Measurements from ENCODE around the gene SLC35E2B.

SLC35E2B gene

DNA sequence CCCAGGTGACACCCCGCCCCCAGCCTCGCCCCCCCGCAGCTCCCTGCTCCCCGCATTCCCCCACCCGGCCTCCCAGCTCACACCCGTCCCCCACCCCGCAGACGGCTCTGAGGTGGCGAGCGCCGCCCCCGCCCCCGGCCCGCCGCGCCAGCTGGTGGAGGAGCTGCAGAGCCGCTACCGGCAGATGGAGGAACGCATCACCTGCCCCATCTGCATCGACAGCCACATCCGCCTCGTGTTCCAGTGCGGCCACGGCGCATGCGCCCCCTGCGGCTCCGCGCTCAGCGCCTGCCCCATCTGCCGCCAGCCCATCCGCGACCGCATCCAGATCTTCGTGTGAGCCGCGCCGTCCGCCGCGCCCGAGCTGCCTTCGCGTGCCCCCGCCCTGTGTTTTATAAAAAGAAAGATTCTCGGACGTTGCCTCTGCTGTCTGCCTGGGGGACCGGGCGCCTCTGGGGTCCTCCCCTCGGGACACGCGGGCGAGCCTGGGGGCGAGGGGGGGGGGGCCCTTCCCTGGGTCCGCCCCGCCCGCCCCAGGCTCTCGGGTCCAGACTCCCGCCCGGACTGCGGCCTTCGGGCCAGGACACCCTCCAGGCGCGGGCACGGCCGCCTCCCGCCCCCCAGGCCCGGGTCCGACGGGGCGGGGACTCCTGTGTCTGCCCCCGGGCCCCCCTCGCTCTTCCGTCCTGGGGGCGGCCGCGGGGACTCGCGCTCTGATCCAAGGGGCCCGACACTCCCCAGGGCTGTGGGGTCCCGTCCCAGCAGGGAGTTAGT lies 62.2 kb downstream of the SLC35E2B start:
- no peak for DNase-seq (ENCODE audit: low read depth)
- no peak overlapping the region for H3K4me3 ChIP-seq (ENCODE audit: low read depth, low read length)
- TF ChIP-seq, protein P1, sequence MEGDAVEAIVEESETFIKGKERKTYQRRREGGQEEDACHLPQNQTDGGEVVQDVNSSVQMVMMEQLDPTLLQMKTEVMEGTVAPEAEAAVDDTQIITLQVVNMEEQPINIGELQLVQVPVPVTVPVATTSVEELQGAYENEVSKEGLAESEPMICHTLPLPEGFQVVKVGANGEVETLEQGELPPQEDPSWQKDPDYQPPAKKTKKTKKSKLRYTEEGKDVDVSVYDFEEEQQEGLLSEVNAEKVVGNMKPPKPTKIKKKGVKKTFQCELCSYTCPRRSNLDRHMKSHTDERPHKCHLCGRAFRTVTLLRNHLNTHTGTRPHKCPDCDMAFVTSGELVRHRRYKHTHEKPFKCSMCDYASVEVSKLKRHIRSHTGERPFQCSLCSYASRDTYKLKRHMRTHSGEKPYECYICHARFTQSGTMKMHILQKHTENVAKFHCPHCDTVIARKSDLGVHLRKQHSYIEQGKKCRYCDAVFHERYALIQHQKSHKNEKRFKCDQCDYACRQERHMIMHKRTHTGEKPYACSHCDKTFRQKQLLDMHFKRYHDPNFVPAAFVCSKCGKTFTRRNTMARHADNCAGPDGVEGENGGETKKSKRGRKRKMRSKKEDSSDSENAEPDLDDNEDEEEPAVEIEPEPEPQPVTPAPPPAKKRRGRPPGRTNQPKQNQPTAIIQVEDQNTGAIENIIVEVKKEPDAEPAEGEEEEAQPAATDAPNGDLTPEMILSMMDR (IDR thresholded peaks at IDR 0.05; ENCODE audit: control insufficient read depth, extremely low read depth, insufficient read depth), result no peak

DNA sequence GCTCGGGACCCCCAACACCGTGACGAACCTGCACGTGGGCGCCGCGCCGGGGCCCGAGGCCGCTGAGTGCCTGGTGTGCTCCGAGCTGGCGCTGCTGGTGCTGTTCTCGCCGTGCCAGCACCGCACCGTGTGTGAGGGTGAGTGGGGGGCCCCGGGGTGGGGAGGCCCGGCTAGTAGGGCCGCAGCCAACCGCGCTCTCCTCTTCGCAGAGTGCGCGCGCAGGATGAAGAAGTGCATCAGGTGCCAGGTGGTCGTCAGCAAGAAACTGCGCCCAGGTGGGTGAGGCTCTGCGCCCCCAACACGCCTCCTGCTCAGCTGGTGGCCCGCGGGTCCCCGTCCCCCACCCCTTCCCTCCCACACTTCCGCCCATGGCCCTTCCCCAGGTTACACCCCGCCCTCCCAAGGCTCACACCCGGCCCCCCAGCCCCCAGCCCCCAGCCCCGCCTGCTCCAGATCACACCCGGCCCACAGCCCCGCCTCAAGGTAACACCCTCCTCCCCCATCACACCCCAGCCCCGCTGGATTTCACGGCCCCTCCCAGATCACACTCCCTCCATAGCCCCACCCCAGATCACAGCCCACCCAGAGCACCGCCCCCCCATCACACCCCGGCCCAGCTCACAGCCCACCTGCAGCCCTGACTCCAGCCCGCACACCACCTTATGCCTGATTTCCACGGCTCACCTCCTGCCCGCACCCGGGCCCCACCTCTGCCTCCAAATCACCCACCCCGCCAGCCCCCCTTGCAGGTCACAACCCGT lies 63.0 kb downstream of the SLC35E2B start:
- no peak for DNase-seq (ENCODE audit: low read depth)
- TF ChIP-seq, protein P1 (IDR thresholded peaks at IDR 0.05; ENCODE audit: control insufficient read depth, extremely low read depth, insufficient read depth), result no peak
- no peak overlapping the region for H3K4me3 ChIP-seq (ENCODE audit: low read depth, low read length)

DNA sequence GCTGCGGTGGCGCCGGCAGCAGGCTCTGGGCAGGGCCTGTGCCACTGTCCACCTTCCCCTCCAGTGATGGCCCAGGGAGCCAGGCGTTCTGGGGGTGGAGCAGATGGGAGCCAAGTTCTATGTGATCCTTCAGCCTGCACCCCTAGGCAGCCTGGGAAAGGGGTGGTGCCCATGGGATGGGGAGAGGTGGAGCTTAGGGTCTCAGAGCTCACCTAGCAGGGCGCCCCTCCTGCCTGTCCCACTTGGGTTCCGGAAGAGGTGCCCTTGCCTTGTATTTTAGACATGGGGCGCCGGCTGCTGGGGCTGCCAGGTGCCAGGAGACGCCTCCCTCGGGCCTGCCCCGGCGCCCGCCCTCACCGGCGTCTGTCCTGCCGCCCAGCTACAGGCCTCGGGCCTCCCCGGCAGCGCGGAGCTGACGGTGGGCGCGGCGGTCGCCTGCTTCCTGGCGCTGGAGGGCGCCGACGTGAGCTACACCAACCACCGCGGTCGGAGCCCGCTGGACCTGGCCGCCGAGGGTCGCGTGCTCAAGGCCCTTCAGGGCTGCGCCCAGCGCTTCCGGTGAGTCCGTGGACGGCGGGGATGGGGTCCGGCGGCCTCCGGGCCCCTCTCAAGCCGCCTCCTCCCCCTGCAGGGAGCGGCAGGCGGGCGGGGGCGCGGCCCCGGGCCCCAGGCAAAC lies 63.7 kb downstream of the SLC35E2B start:
- no peak overlapping the region for H3K4me3 ChIP-seq (ENCODE audit: low read depth, low read length)
- TF ChIP-seq, protein P1 (IDR thresholded peaks at IDR 0.05; ENCODE audit: control insufficient read depth, extremely low read depth, insufficient read depth), result no peak
- DNase-seq (ENCODE audit: low read depth), result no peak

DNA sequence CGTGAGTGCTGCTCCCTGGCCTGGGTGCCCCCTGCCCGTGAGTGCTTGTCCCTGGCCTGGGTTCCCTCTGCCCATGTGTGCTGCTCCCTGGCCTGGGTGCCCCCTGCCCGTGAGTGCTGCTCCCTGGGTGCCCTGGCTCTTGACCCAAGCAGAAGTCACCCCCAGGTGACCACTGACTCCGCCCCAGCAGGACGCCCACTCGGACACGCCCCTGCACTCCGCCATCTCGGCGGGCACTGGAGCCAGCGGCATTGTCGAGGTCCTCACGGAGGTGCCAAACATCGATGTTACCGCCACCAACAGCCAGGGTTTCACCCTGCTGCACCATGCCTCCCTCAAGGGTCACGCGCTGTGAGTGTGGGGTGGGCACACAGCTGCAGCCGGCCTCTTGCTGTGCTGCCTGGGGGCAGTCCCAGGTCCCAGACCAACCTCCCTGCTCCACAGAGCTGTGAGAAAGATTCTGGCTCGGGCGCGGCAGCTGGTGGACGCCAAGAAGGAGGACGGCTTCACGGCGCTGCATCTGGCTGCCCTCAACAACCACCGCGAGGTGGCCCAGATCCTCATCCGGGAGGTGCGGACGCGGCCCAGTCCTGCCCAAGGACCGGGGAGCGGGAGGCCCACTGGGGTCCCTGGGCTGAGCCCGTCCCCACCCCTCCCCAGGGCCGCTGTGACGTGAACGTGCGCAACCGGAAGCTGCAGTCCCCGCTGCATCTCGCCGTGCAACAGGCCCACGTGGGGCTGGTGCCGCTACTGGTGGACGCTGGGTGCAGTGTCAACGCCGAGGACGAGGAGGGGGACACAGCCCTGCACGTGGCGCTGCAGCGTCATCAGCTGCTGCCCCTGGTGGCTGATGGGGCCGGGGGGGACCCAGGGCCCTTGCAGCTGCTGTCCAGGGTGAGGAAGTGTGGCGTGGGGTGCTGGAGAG lies 64.5 kb downstream of the SLC35E2B start:
- no peak overlapping the region for H3K4me3 ChIP-seq (ENCODE audit: low read depth, low read length)
- TF ChIP-seq, protein P1 (IDR thresholded peaks at IDR 0.05; ENCODE audit: control insufficient read depth, extremely low read depth, insufficient read depth), result no peak
- DNase-seq (ENCODE audit: low read depth), result no peak

DNA sequence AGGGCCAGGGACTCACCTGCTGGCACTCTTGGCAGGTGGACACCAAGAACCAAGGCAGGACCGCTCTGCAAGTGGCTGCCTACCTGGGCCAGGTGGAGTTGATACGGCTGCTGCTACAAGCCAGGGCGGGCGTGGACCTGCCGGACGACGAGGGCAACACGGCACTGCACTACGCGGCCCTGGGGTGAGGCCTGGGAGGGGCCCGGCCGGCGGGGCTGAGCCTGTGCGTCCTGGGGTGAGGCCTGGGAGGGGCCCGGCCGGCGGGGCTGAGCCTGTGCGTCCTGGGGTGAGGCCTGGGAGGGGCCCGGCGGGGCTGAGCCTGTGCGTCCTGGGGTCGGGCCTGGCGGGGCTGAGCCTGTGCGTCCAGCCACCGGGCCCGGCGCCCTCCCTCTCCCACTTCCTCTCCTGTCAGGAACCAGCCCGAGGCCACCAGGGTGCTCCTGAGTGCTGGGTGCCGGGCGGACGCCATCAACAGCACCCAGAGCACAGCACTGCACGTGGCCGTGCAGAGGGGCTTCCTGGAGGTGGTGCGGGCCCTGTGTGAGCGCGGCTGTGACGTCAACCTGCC lies 65.2 kb downstream of the SLC35E2B start:
- TF ChIP-seq, protein P1 (IDR thresholded peaks at IDR 0.05; ENCODE audit: control insufficient read depth, extremely low read depth, insufficient read depth), result no peak
- DNase-seq (ENCODE audit: low read depth), result no peak
- H3K4me3 ChIP-seq (ENCODE audit: low read depth, low read length), result no peak overlapping the region

Data from LNCaP clone FGC (cell line).